Measurements from ENCODE around the gene ALG1L2.
"Not testable (repeated sequence)": the region's sequence is repeated elsewhere in the genome, so short reads cannot be mapped to it uniquely, and the experiment has no call there.

DNA sequence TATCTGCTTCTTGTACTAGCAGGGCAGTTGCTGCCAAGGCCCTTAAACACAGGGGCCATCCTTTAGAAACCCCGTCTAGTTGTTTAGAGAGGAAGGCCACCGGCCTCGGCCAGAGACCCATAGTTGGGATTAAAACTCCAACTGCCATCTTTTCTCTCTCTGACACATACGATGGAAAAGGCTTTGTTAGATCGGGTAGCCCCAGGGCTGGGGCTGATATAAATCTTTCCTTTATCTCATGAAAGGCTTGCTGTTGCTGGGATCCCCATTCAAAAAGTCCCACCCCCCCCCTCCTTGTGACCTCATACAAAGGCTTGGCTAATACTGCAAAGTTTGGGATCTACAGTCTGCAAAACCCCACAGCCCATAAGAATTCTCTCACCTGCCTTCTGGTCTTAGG, 63.8 kb downstream of the ALG1L2 start:
- TF ChIP-seq, protein P1, sequence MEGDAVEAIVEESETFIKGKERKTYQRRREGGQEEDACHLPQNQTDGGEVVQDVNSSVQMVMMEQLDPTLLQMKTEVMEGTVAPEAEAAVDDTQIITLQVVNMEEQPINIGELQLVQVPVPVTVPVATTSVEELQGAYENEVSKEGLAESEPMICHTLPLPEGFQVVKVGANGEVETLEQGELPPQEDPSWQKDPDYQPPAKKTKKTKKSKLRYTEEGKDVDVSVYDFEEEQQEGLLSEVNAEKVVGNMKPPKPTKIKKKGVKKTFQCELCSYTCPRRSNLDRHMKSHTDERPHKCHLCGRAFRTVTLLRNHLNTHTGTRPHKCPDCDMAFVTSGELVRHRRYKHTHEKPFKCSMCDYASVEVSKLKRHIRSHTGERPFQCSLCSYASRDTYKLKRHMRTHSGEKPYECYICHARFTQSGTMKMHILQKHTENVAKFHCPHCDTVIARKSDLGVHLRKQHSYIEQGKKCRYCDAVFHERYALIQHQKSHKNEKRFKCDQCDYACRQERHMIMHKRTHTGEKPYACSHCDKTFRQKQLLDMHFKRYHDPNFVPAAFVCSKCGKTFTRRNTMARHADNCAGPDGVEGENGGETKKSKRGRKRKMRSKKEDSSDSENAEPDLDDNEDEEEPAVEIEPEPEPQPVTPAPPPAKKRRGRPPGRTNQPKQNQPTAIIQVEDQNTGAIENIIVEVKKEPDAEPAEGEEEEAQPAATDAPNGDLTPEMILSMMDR (IDR thresholded peaks at IDR 0.05; ENCODE audit: insufficient read depth, low read length, poor library complexity, severe bottlenecking): not testable (repeated sequence)
- not testable (repeated sequence) for TF ChIP-seq EZH2phosphoT487 (conservative IDR thresholded peaks at IDR 0.05; ENCODE audit: low read length)
